LHCN-M2 (cell line): ENCODE results near the gene TNS1. TPM values are rescaled to one million over a fixed set of nuclear protein-coding genes. Genes with fewer than 3 reads are reported as not detected.
A peak's percentile ranks its signal among the peaks of the same experiment; 100 is the strongest.

Experiments used
- DNase-seq: peaks from one replicate; pipeline ENCODE4 v3.0.0-alpha.2; 2012; ENCODE audit warnings: low read depth
- total RNA-seq: library from RNA; depleted of rRNA; stranded (reverse); fragments of >200 nt; gene quantifications from 2 replicates; pipeline ENCODE4 v1.2.3, GENCODE V29; 2014

The TNS1 gene
- total RNA-seq, 1 experiment from 2014 or later, result 53.4 TPM

DNA sequence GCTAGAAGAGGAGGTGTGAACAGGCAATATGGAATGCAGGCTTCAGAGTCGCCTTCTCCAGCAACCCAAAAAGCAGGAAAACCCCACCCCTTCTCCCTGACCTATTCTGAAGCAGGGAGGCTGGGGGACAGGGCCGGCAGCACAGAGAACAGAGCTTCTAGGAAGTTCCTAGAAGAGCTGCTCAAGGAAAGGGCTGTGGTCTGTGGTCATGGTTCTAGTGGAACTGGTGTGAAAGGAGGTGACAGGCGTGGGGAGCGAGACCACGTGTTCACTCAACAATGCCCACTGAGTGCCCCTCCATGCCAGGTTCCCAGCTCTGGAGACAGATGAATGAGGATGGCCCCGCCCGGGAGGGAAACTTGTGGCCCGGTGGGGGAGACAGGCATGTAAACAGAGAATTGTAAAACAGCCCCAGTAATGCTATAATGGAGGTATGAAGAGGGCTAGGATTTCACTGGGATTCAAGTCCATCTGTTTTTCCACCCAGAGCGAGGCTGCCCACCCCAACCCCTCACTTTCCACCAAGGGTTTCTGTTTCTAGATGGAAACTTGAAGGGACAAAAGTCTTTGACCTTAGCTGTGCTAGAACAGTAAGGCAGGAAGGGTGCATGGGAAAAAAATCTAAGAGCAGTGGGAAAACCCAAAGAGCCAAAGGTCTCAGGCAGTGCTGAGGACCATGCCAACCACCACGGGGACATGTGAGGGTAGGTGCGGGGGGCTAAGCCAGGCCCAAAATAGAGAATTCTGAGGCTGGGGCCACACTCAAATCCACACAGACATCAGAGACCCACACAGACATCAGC, 71.8 kb downstream of the TNS1 start:
- DNase-seq, result no peak

DNA sequence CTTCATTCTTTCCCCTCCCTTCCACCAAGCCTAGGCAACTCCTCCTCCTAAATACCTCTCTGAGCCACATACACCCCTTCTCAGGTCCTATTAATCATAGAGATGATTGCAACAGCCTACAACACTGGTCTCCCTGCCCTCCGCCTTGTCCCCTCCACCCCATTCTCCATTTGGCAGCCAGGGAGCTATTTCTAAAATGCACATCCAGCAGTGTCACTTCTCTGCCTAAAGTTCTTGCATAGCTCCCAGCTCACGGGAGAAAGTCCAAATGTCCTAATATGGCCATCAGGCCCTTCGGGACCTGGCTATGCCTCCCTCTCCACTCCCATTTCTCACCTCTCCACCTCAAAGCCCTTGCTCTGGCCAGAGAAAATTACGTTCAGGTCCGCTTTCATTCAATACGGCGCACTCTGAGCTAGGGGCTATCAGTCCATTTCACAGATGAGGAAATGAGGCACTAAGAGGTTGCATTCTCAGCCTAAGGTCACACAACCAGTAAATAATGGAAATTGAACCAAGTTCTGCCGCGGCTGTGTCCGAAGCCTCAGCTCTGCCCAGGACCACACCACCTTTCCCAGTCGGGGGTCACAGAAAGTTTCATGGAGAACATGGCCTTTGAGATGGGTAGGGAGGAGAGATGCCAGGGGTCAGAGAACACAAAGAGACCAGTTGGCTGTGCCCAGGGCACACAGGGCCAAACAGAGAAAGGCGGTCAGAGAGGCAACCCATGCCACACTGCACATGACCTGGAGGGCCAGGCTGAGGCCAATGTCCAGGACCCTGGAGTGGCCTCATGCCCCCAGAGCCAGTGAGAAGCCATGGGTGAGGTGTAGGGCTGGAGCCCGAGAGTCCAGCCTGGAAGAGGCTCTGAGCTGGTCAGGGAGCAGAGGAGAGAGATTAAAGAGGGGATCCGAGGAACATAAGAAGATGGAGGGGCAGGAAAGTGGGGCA, 72.8 kb downstream of the TNS1 start:
- DNase-seq, result no peak

DNA sequence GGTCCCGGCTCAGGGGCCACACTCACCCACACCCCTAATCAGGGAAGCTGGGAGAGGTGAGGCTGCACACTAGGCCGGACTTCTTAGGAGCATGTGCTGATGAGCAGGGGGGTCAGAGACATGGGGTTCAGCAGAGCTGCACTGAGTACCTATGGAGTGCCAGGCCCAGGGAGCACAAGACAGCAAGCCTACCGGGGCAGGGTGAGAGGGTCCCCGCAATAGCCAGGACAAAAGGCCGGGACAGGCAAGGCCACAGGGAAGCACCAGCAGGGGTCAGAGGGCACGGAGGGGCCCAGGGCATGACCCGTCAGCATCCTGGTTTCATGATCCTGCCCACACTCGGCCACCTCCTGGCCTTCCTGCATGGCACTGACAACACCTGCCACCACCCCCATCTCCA, 73.5 kb downstream of the TNS1 start:
- DNase-seq, result no peak

DNA sequence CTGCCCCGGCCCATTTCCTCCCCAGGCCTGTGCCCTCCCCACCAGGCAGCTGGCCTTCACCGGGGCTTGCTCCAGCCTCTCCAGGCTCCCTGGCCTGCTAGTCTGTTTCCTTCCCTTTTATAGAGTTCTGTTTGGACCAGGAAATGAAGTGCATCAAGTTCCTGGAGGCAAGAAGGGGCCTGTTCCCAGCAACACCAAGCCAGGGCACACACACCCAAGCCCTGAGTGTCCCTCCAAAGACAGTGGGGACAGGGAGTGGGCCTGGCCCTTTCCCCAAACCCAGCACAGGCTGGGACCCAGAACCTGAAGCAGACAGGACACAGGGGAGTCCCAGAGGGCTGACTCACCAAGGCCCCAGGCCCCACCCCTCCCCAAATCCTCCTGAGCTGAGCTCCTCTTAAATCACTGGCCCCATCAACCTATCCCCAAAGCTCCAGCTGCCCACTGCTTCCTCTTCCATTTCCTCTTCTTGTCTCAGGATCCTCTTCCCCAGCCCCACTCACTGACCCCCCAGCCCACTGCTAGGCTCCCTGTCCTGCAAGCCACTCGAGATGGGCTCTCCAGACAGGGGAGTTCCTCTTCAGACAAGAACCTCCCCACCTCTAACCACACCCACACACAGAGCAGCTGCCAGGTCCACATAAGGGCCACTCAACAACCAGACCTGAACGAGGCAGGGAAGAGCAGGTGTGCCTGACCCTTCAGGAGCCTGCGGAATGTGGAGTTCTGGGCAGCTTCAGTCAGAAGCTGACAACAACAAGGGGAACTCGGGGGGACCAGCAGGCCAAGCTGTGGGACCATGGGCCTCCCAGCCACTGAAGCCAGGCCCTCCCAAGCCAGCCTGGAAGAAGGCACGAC, 74.2 kb downstream of the TNS1 start:
- DNase-seq, result peak; percentile 29

GRCh38 chr2:217927601-217928323, 75.0 kb downstream of the TNS1 start:
- no peak for DNase-seq

- DNase-seq, result no peak
These were observed 76.0 kb downstream of the TNS1 start for GRCh38 chr2:217926801-217927200.

DNA sequence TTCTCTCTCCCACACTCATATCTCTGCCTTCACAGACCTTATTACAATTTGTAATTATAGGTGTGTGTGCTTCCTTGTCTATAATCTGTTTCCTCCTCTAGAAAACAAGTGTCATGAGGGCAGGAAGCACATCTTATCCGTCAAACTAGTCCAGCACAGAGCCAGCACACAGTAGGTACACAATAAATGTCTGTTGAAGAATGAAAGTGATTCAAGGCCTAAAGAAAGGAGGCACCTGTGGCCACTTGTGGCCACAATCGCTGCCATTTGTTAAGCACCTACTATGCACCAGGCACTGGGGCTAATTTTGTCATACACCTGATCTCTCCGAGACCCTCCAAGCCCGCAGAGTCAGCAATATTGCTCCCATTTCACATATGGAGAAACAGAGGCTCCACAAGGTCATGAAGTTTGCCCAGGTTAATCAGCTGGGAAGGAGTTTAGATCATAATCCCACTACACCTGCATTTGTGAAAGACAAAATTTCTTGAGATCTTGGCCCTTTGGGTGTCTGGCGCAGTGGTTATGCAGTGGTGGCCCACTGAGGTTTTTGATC, 78.4 kb downstream of the TNS1 start:
- DNase-seq, result no peak

DNA sequence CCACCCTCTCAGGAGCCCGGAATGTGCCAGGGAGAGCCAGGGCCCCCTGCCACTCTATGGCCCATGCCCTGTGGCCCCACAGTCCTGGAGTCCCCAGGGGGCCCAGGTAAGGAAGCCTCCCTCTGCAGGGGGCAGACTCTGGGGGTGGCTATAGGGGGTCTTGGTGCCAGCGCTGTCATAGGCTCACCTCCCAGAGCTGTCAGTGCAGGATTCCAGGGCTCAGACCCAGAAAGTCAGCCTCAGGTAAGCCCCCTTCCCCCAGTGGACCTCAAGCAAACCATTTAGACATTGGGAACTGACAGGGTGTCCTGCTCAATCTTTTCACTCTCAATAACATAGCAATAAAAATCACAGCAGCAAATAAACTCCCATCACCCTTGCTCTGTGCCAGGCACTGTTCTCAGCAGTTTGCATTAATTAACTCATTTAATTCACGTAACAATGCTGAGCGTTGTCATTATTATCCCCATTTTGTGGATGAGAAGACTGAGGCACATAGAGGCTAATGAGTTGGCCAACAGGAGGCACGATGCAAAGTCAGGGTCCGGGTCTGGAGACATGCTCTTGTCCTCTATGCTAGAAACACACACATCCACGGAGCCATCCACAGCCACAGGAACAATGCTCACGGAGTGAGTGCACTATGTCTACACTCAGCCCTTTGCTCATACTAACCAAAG, 79.6 kb downstream of the TNS1 start:
- DNase-seq, result no peak

DNA sequence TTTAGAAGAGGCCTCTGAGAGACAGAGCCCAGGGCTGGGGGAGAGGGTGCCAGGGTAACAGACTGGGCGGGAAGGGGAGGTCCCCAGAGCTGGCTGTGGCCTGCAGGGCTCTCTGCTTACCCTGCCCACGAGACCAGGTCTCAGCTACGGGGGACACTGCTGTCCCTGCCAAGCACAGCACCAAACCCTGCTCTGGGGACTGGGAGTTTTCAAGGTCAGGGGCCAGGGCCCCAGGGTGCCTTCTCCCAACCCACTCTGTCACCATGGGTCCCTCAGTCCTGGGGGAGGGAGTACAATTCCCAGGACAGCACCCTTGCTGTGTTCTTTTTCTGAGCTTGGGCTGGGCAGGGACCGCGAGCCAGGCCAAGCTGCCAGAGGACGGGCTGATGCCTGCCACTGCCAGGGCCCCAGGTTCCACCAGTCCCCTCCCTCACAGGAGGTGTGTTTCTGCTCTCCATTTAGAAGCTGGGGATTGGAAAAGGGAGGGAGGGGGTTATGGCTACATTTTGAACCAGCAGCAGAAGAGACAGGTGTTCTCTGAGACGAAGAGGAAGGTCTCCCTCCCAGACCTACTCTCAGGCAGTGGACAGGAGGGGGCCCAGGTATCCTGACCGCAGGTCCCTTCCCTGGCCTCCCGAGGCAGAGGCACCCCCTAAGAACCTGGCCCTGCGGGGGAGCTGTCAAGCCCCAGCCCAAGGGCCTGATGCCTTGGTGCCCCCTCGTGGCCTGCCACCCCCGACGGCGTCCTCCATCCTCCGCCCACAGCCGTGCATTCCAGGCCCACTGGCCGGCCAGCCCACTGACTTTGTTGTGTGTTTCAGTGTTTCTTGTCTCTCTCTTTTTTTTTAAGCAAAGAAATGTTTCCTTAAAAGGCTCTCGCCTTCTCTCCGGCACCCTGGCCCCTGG, 80.4 kb downstream of the TNS1 start:
- DNase-seq, result no peak

DNA sequence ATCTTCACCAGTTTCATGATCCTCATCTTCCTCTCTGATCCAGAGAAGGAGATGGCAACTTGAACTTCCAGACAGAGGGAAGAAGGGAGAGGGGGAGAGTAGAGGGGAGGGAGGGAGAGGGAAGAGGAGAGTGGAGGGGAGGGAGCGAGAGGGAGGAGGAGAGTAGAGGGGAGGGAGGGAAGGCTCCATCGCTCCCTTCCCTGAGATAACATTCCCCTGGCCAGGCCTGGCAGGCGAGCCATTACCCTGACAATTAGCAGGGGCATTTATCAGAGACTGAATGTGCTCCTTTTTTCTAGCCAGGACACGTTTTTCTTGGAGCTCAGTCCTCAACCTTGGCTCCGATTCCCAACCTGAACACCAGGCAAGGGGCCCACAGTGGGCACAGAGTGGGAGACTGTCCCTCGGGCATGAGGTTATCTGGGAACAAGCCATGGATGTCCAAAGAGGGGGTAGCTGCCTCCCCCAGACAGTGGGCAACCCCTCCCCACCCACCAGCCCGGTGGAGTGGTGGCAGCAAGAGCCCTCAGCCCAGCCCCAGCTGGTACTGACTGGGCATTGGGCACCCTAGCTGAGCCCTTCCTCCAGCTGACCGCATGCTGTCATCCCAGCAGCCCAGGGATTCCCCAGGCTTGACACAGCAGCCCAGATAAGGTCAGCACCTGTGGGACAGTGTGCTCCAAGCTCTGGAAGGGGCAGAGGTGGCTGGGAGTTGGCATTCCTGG, 81.8 kb downstream of the TNS1 start:
- peak; percentile 63 for DNase-seq

GRCh38 chr2:217919781-217920351, 82.9 kb downstream of the TNS1 start:
- DNase-seq, result peak; percentile 45

- no peak for DNase-seq
These were observed 83.6 kb downstream of the TNS1 start for GRCh38 chr2:217919204-217919603.

- DNase-seq, result no peak
These were observed 84.3 kb downstream of the TNS1 start for GRCh38 chr2:217918308-217919024.

DNA sequence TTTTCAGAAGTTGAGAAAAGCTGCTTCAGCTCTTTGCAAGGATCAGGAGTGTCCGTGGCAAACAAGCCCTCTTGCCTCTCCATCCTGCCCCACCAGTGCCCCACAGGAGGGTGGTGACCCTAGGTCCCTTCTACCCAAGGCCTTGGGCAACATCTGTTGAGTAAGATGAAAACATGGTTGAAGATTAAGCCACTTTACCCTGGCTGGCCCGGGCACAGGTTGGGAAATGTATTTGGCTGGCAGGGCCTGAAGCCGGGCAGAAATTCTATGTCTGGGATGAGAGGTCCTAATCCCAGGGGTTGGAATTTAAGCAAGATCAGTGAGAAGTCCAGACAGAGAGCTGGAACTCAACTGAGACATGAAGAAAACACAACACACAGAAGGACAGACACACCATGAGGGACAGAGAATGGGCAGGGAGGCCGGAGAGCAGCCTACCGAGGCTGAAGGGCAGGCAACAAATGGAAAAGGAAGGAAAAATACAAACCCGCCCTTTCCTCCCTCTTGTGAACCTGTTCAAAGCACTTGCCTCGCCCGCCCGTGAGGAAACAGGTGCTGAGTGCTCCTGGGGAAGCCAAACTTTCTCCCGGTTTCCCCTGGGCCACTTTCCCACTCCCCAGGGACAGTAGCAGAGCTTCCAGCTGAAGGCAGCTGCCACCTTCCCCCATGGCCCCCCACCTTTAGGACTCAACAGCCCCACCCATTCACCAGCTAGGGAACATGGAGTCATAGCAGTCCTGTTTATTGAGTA, 86.1 kb downstream of the TNS1 start:
- DNase-seq, result no peak

GRCh38 chr2:217915706-217916105, 87.1 kb downstream of the TNS1 start:
- no peak for DNase-seq

- DNase-seq, result no peak
These were observed 87.9 kb downstream of the TNS1 start for GRCh38 chr2:217914878-217915277.

DNA sequence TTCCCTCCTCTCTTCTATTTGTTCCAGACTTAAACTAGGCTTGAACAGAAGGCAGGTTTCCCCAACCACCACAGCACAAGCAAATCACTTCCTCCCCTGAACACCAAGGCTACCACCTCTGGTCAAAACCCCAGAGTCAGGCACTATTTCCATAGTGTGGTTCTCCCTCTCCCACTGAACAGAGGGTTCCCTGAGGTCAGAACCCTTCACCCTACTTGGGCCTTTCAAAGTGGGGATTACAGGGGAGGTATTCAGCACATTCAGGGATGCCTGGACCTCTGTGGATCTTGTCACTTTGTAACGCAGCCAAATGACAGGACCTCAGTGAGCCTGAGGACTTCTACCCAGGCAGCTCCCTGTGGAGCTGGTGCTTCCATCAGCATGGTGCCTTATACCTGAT, 88.7 kb downstream of the TNS1 start:
- no peak for DNase-seq
